NOMO-1 treated with dmso at 0.1 percent for 144 hours (cell line): ENCODE data around the gene NINJ2.

Source experiments
- DNase-seq: peaks from one replicate; lab custom pipeline; 2025; ENCODE audit not compliant: unreplicated experiment; lab: John Stamatoyannopoulos, UW

The NINJ2 gene

GRCh38 chr12:571795-572531 is 91.3 kb downstream of the NINJ2 start:
- DNase-seq: no peak

GRCh38 chr12:570921-571794 is 92.1 kb downstream of the NINJ2 start:
- DNase-seq: no peak

- DNase-seq: no peak
These were observed 92.8 kb downstream of the NINJ2 start for GRCh38 chr12:570435-570920.

- DNase-seq: peak; percentile 42
These were observed 93.3 kb downstream of the NINJ2 start for GRCh38 chr12:569803-570434.

- DNase-seq: no peak
These were observed 94.1 kb downstream of the NINJ2 start for GRCh38 chr12:569091-569676.

- no peak for DNase-seq
These were observed 94.8 kb downstream of the NINJ2 start for GRCh38 chr12:568486-568885.

GRCh38 chr12:565589-566105 is 97.6 kb downstream of the NINJ2 start:
- DNase-seq: no peak

GRCh38 chr12:565161-565560 is 98.1 kb downstream of the NINJ2 start:
- no peak for DNase-seq

- no peak for DNase-seq
These were observed 99.4 kb downstream of the NINJ2 start for GRCh38 chr12:563787-564298.

GRCh38 chr12:563250-563781 is 99.9 kb downstream of the NINJ2 start:
- no peak for DNase-seq

GRCh38 chr12:562634-563033 is 100.6 kb downstream of the NINJ2 start:
- DNase-seq: no peak

- DNase-seq: peak; percentile 75
These were observed 101.2 kb downstream of the NINJ2 start for GRCh38 chr12:561908-562593.

GRCh38 chr12:561391-561705 is 101.9 kb downstream of the NINJ2 start:
- no peak for DNase-seq

- DNase-seq: no peak
These were observed 102.4 kb downstream of the NINJ2 start for GRCh38 chr12:560691-561390.

GRCh38 chr12:559906-560455 is 103.3 kb downstream of the NINJ2 start:
- DNase-seq: peak; percentile 20

- DNase-seq: no peak
These were observed 103.9 kb downstream of the NINJ2 start for GRCh38 chr12:559208-559905.

GRCh38 chr12:558580-558979 is 104.7 kb downstream of the NINJ2 start:
- DNase-seq: no peak

GRCh38 chr12:556498-556897 is 106.7 kb downstream of the NINJ2 start:
- no peak for DNase-seq

- DNase-seq: no peak
These were observed 109.3 kb downstream of the NINJ2 start for GRCh38 chr12:554001-554285.
